H1 (cell line): ENCODE results near the gene ECI2. TPM values are rescaled to one million over a fixed set of nuclear protein-coding genes. Genes with fewer than 3 reads are reported as not detected.

ENCODE experiments used
- BRCA1 ChIP-seq: IDR thresholded peaks from 2 replicates; pipeline ENCODE4 v1.6.1; 2012; ENCODE audit warnings: low read depth, low read length, improper control_type of control experiment
- polyA plus RNA-seq, 7 experiments: library from polyadenylated mRNA; depleted of rRNA in 3 of 7; stranded (reverse) in 5 of 7; unstranded in 2 of 7; fragments of >200 nt in 5 of 7; fragments of 200-250 nt in 2 of 7; gene quantifications; 1 replicate in 5 of 7; 2 replicates in 1 of 7; 4 replicates in 1 of 7; pipeline versions ENCODE4 v1.2.1 to v1.2.3, GENCODE V29; 2011 to 2013; ENCODE audit warnings: missing spikeins in 2 of 7, mixed read lengths in 2 of 7
- total RNA-seq: library from RNA; stranded (reverse); fragmentation: NEBNext Ultra II Directional; extraction: Animal tissue kit (Norgen Biotek cat#: 25700); gene quantifications from 2 replicates; pipeline ENCODE4 v1.2.1, GENCODE V29; 2021

ECI2 gene
- total and polyA plus RNA-seq, 2 of the 8 experiments (the other 6 are each of a cell fraction or from before 2014, with no cell fraction given) = 40.4 to 70.8 TPM

DNA sequence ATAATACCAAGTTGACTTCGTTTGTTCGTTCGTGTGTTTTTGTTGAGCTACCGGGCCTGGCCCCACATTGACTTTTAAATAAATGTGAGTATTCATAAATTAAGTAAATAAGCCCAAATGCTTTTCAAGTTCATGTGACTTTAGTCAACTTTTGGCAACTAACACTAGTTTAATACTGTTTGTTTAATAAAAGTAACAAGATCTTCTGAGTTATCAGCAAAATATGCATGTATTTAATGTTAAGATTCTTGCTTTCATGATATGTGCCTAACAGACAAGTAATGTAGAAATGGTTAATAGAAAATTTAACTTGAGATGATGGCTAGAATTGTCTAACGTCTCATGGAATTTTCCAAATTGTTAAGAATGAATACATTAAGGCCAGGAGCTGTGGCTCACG is 38.7 kb upstream of the ECI2 start (continued):
- TF ChIP-seq BRCA1 = no peak
- TF ChIP-seq, all 59 proteins: peak for 0
